AG08396 (cell line): Measurements from ENCODE around the gene HIVEP3.

Experiments used
- DNase-seq: peaks from one replicate; pipeline ENCODE4 v3.0.0; 2012; ENCODE audit warnings: low spot score, mixed read lengths

HIVEP3 gene

GRCh38 chr1:41533016-41533730, 385.5 kb downstream of the HIVEP3 start:
- no peak for DNase-seq

- no peak for DNase-seq
Observed at GRCh38 chr1:41532206-41532975, 386.3 kb downstream of the HIVEP3 start.

- no peak for DNase-seq
Observed at GRCh38 chr1:41530411-41530810, 388.3 kb downstream of the HIVEP3 start.

- no peak for DNase-seq
Observed at GRCh38 chr1:41529621-41530395, 388.9 kb downstream of the HIVEP3 start.

GRCh38 chr1:41528726-41529605, 389.8 kb downstream of the HIVEP3 start:
- DNase-seq, result no peak

GRCh38 chr1:41528106-41528505, 390.6 kb downstream of the HIVEP3 start:
- DNase-seq, result no peak

- no peak for DNase-seq
Observed at GRCh38 chr1:41526956-41527561, 391.7 kb downstream of the HIVEP3 start.

GRCh38 chr1:41525891-41526587, 392.7 kb downstream of the HIVEP3 start:
- DNase-seq, result no peak

GRCh38 chr1:41524676-41525675, 393.7 kb downstream of the HIVEP3 start:
- no peak for DNase-seq

GRCh38 chr1:41523949-41524675, 394.6 kb downstream of the HIVEP3 start:
- no peak for DNase-seq

GRCh38 chr1:41523071-41523470, 395.7 kb downstream of the HIVEP3 start:
- DNase-seq, result no peak

- no peak for DNase-seq
Observed at GRCh38 chr1:41521766-41522165, 397.0 kb downstream of the HIVEP3 start.

- DNase-seq, result no peak
Observed at GRCh38 chr1:41520951-41521752, 397.6 kb downstream of the HIVEP3 start.

- no peak for DNase-seq
Observed at GRCh38 chr1:41519667-41520066, 399.1 kb downstream of the HIVEP3 start.

- DNase-seq, result no peak
Observed at GRCh38 chr1:41518471-41518870, 400.3 kb downstream of the HIVEP3 start.

GRCh38 chr1:41517062-41517438, 401.7 kb downstream of the HIVEP3 start:
- no peak for DNase-seq

- peak; percentile 97 for DNase-seq
Observed at GRCh38 chr1:41516168-41517061, 402.3 kb downstream of the HIVEP3 start.
